Pons (tissue), 1 donor: Measurements from ENCODE around the gene SETD6.
"Not testable (repeated sequence)": the region's sequence is repeated elsewhere in the genome, so short reads cannot be mapped to it uniquely, and the experiment has no call there.

Source experiments
- DNase-seq: peaks from one replicate; pipeline ENCODE4 v3.0.0-alpha.2; 2016; ENCODE audit warnings: low spot score

Gene SETD6, protein sequence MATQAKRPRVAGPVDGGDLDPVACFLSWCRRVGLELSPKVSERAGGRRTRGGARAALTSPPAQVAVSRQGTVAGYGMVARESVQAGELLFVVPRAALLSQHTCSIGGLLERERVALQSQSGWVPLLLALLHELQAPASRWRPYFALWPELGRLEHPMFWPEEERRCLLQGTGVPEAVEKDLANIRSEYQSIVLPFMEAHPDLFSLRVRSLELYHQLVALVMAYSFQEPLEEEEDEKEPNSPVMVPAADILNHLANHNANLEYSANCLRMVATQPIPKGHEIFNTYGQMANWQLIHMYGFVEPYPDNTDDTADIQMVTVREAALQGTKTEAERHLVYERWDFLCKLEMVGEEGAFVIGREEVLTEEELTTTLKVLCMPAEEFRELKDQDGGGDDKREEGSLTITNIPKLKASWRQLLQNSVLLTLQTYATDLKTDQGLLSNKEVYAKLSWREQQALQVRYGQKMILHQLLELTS

DNA sequence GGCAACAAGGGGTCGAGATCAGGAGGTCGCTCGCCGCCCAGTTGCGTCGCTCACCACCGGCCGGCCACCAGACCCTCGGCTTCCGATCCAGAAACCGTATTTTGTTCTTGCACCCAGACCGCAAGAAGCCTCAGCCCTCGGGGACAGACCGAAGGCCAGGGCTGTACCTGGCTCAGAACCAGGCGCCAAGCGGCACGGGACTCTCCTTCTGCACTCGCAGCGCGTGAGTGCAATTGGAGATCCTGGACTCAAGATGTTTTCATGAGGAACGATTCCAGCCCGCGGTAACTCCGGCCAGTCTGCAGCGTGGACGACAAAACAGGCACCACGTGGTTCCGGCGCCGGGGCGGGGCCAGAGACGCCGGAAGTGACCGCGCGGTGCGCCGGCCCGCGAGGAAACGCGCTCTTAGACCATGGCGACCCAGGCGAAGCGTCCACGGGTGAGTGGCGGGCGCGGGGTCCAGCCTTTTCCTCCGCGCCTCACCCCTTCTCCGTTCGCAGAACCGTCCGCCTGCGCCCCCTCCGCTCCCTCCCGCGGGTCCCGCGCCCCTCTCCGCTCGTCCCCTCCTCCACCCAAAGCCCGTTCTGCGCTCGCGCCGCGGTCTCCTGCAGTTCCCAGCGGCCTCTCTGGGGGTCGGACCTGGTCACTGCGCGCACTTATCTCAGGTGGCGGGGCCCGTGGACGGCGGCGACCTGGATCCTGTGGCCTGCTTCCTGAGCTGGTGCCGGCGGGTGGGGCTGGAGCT is at the start of gene SETD6:
Gene SETD6, plus strand, starts transcription at position 393 of the 746 bp plus-strand sequence. Its CDS starts 21 bp downstream, at position 414.
- DNase-seq = peak; percentile 79

DNA sequence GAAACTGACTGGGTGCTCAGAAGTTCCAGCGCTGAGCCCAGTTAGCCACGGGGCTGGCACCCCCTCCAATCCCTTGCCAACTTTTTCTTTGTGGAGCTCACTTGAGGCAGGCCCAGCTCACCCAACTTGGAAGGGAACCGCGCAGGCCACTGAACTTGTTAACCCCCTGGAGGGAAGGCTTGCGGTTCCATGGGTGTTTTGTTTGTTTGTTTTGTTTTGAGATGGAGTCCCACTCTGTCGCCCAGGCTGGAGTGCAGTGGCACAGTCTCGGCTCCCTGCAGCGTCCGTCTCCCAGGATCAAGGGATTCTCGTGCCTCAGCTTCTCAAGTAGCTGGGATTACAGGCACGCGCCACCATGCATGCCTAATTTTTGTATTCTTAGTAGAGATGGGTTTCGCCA is 49.5 kb upstream of the SETD6 start:
- DNase-seq = no peak

DNA sequence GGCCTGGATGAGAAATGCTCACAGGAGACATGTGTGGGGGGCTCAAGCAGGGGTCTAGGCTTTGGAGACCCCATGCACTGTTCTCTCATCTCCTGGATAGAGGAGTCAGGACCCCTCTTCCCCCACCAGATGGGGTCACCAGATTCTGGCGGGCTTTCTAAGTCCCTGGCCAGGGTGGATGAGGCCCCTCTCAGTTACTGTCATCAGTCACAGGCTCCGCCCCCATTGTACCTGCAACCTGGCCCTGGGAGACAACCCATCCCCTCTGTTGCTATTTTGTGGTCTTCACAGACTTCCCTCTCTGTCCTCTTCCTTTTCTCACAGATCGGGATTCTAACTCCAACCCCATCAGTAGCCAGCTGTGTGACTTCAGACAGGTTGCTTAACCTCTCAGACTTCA is 48.9 kb upstream of the SETD6 start:
- DNase-seq = no peak

DNA sequence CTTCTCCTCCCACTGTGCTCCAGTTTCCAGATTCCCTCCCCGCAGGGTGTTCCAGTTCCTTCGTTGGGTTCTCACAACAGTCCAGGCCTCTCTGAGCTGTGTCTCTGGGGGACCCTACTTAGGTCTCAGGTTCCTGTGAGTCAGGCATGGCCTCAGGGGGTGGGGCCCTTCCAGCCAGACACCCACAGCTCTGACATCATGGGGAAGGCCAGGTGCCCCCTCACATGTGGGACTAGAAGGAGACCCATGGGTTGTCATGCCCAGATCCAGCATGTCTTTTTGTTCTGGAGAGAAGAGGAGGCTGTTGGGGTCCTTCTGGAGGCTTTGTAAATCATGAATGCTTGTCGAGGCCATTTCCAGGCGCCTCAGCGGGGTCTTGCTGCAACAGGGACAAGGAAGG is 47.4 kb upstream of the SETD6 start:
- DNase-seq = no peak

DNA sequence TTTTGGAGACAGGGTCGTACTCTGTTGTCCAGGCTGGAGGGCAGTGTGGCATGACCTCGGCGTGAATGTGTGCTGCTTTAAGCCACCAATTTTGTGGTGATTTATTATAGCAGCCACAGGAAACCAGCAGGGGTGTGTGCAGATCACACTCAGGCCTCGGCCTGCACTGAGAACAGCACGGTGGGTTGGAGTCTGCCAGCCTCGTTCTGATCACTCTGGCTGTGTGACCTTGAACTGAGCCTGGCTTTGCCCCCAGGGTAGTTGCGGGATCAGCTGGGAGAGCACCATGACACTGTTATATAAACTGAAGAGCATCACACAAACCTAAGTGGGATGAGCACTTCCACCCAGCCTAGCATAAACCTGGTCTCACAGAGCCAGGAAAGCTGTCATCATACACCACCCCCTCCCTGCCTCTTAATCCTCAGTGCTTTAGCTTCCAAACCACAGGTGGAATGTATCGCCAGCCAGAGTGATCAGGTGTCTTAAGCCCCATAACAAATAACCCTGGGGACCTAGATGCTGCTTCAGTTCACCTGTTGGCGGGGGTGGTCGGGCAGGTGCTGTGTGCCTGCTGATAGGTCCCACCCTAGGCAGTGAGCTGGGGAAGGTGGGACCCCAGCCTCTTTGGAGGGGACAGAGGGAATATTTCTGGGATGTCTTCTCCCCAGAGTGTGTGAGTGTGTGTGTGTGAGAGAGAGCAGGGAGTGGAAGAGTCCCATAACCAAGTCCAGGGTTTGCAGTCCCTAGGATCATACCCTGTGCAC is 43.9 kb upstream of the SETD6 start:
- DNase-seq = no peak

DNA sequence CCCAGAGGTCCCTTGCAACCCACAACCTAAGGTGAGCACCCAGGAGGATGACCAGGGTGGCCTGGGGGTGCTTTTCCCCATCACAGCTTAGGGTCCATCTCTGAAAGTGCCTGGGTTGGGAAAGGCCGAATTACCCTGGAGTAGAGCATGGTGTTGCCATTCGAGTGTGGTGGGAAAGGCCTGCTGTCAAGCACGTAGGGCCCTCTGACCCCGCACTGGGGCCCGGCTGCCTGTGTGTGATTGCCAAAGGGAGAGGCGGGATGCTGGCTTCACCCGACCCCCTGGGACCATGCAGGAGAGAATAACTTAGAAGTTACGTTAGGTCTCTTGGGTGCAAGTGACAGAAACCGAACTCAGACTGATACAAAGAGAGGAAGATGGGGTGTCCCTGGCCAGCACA is 43.1 kb upstream of the SETD6 start:
- no peak for DNase-seq

DNA sequence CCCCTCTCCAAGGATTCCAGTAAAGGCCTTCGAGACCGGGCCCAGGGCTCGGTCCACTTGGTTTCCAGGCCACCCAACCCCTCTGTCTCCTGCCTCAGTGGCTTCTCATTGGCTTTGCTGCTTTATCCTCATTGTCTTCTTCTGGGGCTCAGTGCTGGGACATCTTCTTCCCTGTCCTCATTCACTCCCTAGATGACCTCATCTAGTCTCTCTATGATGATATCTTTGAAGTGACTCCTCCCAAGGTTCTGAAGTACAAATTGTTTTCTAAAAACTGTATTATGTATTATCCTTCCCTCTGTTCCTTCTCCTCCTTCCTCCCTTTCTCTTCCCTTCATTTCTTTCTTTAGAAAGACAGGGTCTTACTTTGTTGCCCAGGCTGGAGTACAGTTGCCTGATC is 42.5 kb upstream of the SETD6 start:
- DNase-seq = no peak

DNA sequence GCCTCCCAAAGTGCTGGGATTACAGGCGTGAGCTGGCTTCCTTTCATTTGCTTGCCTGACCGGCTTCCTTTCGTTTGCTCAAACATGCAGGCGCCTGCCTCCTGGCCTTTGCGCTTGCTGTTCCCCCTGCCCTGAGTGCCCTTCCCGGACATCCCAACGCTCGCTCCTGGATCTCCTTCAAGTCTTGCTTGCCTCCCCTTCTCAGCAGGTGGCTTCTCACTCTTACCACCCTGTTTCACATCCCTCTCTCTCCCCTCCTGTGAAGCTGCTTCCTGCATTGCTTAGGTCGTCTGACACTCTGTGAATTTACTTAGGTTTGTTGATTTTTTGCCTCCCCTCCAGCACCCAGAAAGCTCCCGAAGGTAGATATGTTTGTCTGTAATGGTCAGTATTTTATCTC is 41.0 kb upstream of the SETD6 start:
- no peak for DNase-seq

DNA sequence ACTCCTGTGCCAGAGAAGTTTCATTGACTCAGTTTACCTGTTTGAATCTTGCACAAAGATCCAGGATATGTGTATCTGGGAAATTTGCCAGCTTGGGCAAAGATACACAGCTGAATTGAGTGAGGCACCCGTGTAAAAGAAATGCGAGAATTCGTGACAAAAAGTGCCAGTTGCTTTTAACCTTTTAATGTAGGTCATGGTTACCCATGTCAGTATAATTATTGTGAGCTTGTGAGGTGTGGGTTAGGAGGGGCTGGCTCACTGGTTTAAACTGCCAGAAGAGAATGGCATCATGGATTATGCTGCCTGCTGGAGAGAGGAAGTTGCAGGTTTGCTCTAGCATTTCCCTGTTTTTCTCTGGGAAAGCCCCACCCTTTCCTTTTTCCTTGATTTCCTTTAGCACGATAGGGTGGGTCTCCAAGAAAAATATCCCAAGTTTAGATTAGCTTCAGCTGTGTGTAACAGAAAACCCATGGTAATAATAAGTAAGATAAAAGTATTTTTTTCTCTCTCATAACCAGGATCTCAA is 40.2 kb upstream of the SETD6 start:
- no peak for DNase-seq

DNA sequence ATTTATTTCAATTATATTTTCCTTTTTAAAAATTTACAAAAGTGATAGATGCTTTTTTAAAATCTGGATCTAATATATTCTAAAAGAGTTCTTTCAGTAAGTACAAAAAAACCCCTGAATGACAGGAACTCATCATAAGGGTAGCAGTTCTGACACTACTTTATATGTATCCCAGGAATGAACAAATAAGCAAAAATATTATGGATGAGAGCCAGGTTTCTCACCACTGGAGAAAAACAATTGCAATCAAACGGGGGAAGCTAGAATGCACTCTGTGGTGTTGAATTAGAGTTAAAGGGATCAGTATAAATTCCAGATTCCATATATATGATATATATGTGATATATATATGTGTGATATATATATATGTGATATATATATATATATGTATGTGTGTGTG is 38.5 kb upstream of the SETD6 start:
- no peak for DNase-seq

DNA sequence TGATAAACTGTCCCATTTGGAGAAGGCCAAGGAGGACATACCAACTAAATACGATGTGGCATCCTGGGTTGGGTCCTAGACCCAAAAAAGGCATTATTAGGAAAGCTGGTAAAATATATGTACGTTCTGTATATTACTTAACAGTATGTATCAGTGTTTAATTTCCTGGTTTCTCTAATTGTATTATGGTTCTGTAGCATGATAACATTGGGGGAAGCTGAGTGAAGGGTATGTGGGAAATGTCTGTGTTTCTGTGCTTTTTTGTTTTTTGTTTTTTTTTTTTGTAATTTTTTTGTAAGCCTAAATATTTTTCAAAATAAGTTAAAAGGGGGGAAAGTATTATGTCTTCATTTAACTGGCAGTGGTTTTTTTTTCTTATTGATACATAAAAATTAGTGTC is 36.9 kb upstream of the SETD6 start:
- DNase-seq = no peak

DNA sequence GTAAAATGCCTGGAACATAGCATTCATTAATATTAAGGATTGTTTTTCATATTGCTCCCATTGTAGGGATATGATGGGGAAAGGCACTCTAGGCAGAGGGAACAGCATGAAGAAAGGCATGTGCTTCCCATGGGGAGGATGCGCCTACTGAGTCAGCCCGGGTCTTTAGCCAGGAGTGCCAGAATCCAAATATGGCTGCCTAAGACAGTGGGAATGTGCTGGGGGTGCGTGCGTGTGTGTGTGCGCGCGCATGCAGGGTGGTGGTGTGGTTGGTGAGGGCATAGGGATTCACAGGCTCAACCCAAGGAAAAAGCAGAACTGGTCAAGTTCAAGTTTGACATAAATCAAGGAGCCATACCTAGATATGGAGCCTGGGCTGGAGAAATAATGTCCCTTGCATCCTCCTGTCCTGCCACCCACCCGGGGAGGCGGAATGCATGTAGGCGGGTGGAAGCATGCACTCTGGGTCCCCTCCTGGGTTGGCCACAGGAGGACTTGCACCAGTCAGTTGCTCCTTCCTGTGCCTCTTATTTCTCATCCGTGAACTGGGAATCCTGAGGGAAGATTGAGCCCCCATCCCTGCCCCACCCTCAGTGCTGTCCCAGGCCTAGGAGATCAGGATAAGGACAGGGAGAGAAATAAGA is 34.0 kb upstream of the SETD6 start:
- DNase-seq = no peak

DNA sequence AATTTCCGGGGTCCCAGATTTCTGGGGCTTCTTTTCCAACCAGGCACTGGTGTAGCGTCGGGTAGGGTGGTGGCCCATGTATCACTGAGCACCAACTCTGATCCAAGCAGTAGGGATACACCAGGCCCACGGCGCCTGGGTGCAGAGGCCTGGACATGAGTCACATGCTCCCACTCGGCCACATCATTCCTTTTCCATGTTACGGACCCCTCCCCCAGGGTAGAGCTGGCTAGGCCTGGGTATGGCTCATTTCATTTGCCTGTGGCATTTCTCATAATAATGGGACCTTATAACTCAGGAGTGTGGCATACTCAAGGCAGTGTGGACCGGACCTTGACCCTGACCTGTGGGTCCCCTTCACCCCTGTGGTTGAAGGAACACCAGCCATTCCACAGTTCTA is 33.4 kb upstream of the SETD6 start:
- DNase-seq = no peak

DNA sequence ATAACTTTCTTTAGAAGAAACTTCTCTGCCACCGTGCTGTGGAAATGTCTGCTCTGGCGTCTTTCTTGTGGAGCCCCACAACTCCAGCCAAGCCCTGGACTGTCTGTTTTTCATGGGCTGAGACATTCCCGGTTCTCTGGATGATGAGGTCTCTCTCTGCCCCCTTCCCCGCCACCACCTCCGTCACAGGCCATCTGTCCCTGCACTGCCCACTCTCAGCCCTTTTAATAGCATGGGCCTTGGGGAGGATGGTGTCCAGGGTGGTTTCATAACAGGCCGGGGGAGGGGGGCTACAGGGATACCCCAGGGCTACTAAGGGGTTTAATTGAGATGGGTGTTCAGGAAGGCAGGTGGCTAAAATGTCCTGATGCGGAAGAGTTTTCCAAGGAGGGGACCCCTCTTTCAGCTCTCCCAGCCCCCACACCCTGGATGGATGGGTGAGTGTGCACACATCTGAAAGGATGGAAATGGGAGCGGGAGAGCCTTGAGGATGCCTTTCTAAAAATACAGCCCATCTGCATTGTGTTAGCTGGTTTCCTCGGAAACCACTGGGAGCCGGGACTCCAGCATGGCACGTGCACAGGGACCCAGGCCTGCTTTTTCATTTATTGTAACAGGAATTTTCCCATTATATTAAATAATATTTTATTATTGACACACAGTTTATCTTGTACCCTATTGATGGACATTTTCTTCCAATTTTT is 30.0 kb upstream of the SETD6 start:
- no peak for DNase-seq

DNA sequence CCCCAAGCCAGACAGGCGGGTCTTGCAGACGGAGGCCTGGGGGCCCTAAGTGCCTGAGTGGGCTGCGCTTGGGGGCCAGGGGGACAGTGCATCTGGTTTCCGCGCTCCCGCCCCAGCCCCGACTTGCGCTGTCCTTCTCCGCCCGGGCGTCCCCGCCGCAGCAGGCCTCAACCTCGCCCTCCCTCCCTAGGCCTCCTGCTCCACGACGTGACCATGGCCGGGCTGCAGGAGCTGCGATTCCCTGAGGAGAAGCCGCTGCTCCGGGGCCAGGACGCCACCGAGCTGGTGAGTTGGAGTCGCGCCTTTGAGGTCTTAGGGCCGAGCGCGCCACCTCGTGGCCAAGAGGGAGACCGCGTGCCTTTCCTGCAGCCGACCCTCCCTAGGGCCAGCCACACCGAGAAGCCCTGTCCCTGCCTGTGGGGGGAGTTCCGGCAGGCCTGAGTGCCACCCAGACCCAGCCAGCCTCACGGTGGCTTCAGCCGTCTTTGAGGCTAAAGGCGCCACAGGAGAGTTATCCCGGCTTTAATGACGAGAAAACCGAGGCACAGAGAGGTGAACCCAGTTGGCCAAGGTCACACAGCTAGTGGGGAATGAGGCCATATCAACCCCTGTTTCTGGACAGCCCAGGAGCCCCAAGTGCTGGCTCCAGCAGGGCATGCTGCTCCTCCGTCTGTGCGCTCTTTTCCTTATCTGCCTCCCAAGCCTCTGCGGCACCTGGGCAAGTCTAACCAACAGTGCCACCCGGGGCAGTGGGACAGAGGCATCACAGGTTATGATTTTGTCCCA is 27.6 kb upstream of the SETD6 start:
- peak; percentile 62 for DNase-seq

DNA sequence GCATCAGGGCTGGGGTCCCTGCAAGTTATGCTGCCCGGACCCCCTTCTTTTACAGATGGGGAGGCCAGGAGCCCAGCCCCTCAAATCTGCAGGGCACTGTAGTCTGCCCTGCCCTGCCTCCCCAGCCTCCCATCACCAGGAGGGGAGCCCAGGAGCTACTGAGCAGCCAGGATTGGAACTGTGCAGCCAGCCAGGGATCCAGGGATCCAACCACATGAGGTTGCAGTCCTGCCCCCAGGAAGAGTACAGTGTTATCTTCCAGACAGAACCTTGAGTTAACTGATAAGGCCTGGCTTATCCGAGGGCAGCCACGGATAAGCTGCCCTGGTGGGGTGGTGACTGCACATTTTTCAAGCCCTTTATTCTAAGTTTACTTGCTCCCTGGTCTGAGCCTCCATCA is 26.8 kb upstream of the SETD6 start:
- DNase-seq = no peak

DNA sequence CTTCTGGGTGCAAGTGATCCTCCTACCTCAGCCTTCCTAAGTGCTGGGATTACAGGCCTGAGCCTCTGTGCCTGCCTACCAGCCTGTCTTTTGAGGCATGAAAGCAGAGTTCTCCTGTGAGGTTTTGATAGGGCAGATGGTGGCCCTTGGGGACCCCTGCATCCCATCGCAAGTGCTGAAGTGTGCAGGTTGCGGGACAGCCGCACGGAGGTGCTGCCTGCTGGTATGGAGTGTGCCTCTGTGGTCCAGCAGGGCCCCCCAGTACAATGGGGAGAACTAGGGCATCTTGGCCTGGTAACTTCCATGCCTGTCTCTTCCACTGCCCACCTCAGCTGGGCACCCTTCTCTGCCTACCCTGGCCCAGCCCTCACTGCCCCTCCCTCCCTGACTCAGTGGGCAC is 25.3 kb upstream of the SETD6 start:
- DNase-seq = no peak

DNA sequence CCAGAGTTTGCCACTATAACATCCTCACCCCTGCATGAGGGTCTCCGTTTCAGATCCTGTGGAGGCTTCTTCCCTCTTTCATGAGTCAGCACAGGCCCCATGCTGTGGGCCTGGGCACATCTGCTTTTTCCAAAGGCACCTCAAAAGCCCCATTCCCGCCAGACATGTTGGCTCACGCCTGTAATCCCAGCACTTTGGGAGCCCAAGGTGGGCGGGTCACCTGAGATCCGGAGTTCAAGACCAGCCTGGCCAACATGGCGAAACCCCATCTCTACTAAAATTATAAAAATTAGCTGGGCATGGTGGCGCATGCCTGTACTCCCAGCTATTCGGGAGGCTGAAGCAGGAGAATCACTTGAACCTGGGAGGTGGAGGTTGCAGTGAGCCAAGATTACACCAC is 24.8 kb upstream of the SETD6 start:
- not testable (repeated sequence) for DNase-seq

DNA sequence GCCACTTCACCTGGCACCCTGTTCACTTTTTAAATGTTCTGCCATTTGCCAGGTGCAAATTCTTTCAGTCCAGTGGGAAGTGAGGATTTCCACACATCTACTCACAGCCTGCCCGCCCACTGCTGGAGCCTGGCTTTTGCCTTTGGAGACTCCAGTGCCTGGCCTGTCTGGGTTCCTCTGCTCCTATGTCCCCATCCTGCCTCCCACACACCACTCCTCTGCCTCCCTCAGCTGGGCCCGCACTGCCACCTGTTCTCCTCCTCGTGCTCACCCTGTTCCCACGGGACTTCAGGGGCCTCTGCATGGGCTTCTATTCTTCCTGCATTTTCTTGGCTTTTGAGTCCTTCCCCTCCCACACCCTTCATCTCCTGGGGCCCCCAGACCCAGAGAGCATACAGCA is 23.3 kb upstream of the SETD6 start:
- DNase-seq = no peak

DNA sequence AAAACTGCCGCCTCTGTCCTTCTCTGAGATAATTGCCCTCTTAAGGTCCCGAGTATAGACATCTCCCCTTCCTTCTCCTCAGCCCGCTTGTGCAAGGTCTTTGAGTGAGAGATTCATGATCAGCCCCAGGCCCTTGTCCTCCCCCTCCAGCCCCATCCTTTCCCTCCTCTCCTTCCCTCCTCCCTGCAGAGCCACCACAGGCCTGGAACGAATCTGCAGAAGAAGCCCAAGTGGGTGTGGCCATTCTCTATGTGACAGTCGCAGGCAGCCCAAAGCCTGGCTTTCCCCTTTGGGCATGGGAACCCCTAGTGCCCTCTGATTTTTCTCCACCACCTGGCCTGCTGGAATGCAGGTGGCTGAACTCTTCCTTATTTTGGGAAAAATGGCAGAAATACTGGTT is 22.6 kb upstream of the SETD6 start:
- DNase-seq = no peak
